K562 (cell line): ENCODE data around the gene SPIB. TPM values are rescaled to one million over a fixed set of nuclear protein-coding genes. Genes with fewer than 3 reads are reported as not detected.
A peak's percentile ranks its signal among the peaks of the same experiment; 100 is the strongest.

Experiments used
- CBX1 ChIP-seq: sonication (generic); IDR thresholded peaks from 2 replicates; pipeline ENCODE4 v1.6.1; 2016; ENCODE audit warnings: antibody characterized with exemption, low read depth, mild to moderate bottlenecking
- FOXJ3 ChIP-seq: sonication (generic); formaldehyde crosslinking; IDR thresholded peaks from 2 replicates; pipeline ENCODE4 v1.4.0; 2020; ENCODE audit warnings: mild to moderate bottlenecking, missing genetic modification reagents
- HCFC1 ChIP-seq: IDR thresholded peaks from 2 replicates; pipeline ENCODE4 v1.6.1; 2012; ENCODE audit warnings: low read depth, low read length, improper control_type of control experiment
- HNRNPLL ChIP-seq: fragments of 200-400 bp; formaldehyde crosslinking; IDR thresholded peaks from 2 replicates; pipeline ENCODE4 v1.6.1; 2017; ENCODE audit warnings: low read length, low read depth, mild to moderate bottlenecking; ENCODE audit not compliant: poor library complexity, severe bottlenecking
- KHSRP ChIP-seq: fragments of 450-650 bp; IDR thresholded peaks from 2 replicates; pipeline ENCODE4 v1.6.1; 2017
- SRF ChIP-seq, 2 experiments: fragments of 250-450, 450-650 bp in 1 of 2; sonication (Bioruptor Pico) in 1 of 2; sonication (generic) in 1 of 2; formaldehyde crosslinking; IDR thresholded peaks; 2 replicates each; pipeline versions ENCODE4 v1.5.0 to v1.5.1; 2020 to 2022; ENCODE audit warnings: mild to moderate bottlenecking in 1 of 2, missing genetic modification reagents in 1 of 2
- STAT5B ChIP-seq: fragments of 250-450 bp; sonication (Bioruptor Pico); IDR thresholded peaks from 2 replicates; pipeline ENCODE4 v1.8.0; 2021; ENCODE audit warnings: mild to moderate bottlenecking, inconsistent platforms
- ZSCAN29 ChIP-seq: fragments of 450-650 bp; IDR thresholded peaks from 2 replicates; pipeline ENCODE4 v1.6.1; 2017
- polyA plus RNA-seq, 8 experiments: library from polyadenylated mRNA; depleted of rRNA in 4 of 8; stranded (reverse) in 5 of 8; unstranded in 3 of 8; fragments of >200 nt; fragmentation: Nextera tagmentation in 2 of 8; fragmentation: Illumina TruSeq in 1 of 8; extraction: Ambion mirVana in 2 of 8; extraction: Trizol in 1 of 8; gene quantifications; 2 replicates each; pipeline versions ENCODE4 v1.2.1 to v1.2.3, GENCODE V29; 2011 to 2014; ENCODE audit warnings: inconsistent platforms in 1 of 8, missing spikeins in 1 of 8
- total RNA-seq, 7 experiments: library from RNA; depleted of rRNA in 6 of 7; stranded (reverse); fragments of >200 nt in 6 of 7; fragmentation: Illumina TruSeq in 2 of 7; extraction: Trizol in 2 of 7; gene quantifications; 2 replicates each; pipeline versions ENCODE4 v1.2.1 to v1.2.3, GENCODE V29; 2011 to 2021; ENCODE audit warnings: low replicate concordance in 1 of 7
- TF ChIP-seq, protein P1 (sequence below), 2 experiments: fragments of 450-650 bp; IDR thresholded peaks; 2 replicates each; pipeline ENCODE4 v1.6.1; 2016; ENCODE audit warnings: mild to moderate bottlenecking in 2 of 2, borderline replicate concordance in 1 of 2, low read depth in 1 of 2, moderate library complexity in 1 of 2
- TF ChIP-seq, protein P2 (sequence below): fragments of 450-650 bp; IDR thresholded peaks from 2 replicates; pipeline ENCODE4 v1.6.1; 2016; ENCODE audit warnings: antibody characterized with exemption
- TF ChIP-seq, protein P3 (sequence below): sonication (generic); formaldehyde crosslinking; IDR thresholded peaks from 2 replicates; pipeline ENCODE4 v1.8.1; 2023; ENCODE audit warnings: mild to moderate bottlenecking, missing genetic modification reagents
- TF ChIP-seq, protein P4 (sequence below): fragments of 450-650 bp; IDR thresholded peaks from one replicate; pipeline ENCODE4 v1.6.1; 2018; ENCODE audit warnings: mild to moderate bottlenecking, moderate library complexity; ENCODE audit not compliant: partially characterized antibody
- TF ChIP-seq, protein P5 (sequence below): fragments of 450-650 bp; IDR thresholded peaks from 2 replicates; pipeline ENCODE4 v1.6.1; 2016; ENCODE audit warnings: missing biosample characterization, missing genetic modification characterization

Gene SPIB
- total and polyA plus RNA-seq, 9 of the 15 experiments (the other 6 are each of a cell fraction or from before 2014, with no cell fraction given), result 0.06 to 1.0 (median 0.43) TPM; not detected in 1

DNA sequence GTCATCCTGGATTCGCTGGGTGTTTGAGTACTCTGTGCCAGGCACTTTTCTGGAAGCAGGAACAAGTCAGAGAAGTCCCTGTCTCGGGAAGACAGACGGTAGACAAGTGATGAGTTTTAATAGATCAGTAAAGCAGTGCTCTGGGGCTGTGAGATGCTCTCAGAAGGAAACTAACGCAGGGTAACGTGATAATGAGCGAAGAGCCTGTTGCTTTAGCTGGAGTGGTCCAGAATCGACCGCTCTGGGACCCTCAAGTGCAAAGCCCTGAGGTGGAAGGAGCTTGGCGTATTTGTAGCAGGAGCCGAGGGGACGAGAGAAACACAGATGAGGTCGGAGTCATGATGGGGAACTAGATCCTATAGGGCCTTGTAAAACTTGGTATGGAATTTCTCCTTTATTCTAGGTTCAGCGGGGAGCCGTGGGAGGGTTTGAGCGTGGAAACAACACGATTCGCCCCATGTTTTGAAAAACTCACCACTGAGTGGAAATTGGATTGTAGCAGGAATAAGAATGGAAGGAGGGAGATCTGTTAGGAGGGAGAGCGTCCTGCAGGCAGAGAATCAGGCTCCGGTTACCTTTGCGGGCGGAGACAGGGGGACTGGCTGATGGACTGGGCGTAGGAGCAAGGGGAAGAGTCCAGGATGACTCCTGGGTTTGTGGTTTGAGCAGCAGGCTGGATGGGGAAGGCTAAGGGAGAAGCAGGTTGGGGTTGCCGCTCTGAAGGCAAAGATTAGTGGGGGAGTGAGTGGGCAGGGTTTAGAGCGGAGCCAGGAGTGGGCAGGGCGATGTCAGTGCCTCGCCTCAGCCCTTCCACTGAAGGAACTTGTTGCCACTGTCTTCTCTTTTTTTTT is 33.8 kb upstream of the SPIB start (continued):
- TF ChIP-seq, protein P1, sequence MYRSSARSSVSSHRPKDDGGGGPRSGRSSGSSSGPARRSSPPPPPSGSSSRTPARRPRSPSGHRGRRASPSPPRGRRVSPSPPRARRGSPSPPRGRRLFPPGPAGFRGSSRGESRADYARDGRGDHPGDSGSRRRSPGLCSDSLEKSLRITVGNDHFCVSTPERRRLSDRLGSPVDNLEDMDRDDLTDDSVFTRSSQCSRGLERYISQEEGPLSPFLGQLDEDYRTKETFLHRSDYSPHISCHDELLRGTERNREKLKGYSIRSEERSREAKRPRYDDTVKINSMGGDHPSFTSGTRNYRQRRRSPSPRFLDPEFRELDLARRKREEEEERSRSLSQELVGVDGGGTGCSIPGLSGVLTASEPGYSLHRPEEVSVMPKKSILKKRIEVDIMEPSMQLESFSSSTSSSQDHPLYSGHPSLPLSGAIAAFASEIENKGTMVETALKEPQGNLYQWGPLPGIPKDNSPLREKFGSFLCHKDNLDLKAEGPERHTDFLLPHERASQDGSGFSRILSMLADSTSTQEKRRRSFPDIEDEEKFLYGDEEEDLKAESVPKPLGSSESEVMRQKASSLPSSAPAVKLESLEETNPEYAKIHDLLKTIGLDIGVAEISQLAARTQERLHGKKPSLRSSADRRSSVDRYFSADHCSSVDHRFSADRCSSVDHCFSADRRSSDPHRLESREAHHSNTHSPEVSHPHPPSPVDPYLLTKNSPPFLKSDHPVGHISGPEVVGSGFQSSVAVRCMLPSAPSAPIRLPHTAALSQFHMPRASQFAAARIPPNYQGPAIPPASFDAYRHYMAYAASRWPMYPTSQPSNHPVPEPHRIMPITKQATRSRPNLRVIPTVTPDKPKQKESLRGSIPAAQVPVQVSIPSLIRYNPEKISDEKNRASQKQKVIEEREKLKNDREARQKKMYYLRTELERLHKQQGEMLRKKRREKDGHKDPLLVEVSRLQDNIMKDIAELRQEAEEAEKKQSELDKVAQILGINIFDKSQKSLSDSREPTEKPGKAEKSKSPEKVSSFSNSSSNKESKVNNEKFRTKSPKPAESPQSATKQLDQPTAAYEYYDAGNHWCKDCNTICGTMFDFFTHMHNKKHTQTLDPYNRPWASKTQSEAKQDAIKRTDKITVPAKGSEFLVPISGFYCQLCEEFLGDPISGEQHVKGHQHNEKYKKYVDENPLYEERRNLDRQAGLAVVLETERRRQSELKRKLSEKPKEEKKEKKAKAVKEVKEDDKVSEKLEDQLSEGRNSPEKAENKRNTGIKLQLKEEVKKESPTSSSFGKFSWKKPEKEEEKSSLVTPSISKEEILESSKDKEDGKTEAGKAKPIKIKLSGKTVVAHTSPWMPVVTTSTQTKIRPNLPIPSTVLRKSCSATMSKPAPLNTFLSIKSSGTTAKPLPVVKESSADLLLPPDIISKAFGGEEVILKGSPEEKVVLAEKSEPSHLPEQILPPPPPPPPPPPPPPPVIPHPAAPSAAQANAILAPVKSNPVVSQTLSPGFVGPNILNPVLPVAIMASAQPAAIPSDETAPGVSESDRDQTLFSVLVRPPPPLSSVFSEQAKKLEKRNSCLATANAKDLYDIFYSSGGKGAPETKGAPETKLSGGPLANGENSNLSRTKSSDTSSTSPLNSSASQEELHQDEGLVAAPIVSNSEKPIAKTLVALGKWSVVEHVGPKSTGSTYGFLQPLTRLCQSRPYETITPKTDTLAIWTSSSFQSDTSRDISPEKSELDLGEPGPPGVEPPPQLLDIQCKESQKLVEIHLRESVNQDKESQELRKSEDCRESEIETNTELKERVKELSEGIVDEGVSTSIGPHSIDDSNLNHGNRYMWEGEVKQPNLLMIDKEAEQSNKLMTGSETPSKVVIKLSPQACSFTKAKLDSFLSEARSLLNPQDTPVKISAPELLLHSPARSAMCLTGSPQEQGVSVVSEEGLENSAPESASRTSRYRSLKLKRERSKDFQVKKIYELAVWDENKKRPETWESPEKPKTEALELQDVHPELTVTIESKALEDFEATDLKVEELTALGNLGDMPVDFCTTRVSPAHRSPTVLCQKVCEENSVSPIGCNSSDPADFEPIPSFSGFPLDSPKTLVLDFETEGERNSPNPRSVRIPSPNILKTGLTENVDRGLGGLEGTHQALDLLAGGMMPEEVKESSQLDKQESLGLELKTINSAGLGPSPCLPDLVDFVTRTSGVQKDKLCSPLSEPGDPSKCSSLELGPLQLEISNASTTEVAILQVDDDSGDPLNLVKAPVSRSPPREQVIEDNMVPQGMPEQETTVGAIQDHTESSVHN (IDR thresholded peaks at IDR 0.05; ENCODE audit: borderline replicate concordance in 1 of 2, low read depth in 1 of 2), result no peak
- TF ChIP-seq, protein P2, sequence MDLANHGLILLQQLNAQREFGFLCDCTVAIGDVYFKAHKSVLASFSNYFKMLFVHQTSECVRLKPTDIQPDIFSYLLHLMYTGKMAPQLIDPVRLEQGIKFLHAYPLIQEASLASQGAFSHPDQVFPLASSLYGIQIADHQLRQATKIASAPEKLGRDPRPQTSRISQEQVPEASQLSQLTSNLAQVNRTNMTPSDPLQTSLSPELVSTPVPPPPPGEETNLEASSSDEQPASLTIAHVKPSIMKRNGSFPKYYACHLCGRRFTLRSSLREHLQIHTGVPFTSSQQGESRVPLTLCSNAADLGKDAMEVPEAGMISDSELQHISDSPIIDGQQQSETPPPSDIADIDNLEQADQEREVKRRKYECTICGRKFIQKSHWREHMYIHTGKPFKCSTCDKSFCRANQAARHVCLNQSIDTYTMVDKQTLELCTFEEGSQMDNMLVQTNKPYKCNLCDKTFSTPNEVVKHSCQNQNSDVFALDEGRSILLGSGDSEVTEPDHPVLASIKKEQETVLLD, result peak; percentile 56; the same call in 1 of the 2 replicates
- TF ChIP-seq, protein P3, sequence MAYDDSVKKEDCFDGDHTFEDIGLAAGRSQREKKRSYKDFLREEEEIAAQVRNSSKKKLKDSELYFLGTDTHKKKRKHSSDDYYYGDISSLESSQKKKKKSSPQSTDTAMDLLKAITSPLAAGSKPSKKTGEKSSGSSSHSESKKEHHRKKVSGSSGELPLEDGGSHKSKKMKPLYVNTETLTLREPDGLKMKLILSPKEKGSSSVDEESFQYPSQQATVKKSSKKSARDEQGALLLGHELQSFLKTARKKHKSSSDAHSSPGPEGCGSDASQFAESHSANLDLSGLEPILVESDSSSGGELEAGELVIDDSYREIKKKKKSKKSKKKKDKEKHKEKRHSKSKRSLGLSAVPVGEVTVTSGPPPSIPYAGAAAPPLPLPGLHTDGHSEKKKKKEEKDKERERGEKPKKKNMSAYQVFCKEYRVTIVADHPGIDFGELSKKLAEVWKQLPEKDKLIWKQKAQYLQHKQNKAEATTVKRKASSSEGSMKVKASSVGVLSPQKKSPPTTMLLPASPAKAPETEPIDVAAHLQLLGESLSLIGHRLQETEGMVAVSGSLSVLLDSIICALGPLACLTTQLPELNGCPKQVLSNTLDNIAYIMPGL (CRISPR knock-in tag), result no peak
- TF ChIP-seq, protein P4, sequence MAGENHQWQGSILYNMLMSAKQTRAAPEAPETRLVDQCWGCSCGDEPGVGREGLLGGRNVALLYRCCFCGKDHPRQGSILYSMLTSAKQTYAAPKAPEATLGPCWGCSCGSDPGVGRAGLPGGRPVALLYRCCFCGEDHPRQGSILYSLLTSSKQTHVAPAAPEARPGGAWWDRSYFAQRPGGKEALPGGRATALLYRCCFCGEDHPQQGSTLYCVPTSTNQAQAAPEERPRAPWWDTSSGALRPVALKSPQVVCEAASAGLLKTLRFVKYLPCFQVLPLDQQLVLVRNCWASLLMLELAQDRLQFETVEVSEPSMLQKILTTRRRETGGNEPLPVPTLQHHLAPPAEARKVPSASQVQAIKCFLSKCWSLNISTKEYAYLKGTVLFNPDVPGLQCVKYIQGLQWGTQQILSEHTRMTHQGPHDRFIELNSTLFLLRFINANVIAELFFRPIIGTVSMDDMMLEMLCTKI, result no peak
- TF ChIP-seq STAT5B (CRISPR knock-in tag) (no peak), HNRNPLL (peak; percentile 18), CBX1 (no peak), HCFC1 (no peak), KHSRP (no peak), FOXJ3 (no peak), ZSCAN29 (no peak), SRF (CRISPR knock-in tag; IDR thresholded peaks at IDR 0.05) (no peak)
- TF ChIP-seq, protein P5, sequence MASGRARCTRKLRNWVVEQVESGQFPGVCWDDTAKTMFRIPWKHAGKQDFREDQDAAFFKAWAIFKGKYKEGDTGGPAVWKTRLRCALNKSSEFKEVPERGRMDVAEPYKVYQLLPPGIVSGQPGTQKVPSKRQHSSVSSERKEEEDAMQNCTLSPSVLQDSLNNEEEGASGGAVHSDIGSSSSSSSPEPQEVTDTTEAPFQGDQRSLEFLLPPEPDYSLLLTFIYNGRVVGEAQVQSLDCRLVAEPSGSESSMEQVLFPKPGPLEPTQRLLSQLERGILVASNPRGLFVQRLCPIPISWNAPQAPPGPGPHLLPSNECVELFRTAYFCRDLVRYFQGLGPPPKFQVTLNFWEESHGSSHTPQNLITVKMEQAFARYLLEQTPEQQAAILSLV (tag), result no peak
